ENCODE results near the gene ZNF816.
"Not testable (repeated sequence)": the region's sequence is repeated elsewhere in the genome, so short reads cannot be mapped to it uniquely, and the experiment has no call there.

The ZNF816 gene

DNA sequence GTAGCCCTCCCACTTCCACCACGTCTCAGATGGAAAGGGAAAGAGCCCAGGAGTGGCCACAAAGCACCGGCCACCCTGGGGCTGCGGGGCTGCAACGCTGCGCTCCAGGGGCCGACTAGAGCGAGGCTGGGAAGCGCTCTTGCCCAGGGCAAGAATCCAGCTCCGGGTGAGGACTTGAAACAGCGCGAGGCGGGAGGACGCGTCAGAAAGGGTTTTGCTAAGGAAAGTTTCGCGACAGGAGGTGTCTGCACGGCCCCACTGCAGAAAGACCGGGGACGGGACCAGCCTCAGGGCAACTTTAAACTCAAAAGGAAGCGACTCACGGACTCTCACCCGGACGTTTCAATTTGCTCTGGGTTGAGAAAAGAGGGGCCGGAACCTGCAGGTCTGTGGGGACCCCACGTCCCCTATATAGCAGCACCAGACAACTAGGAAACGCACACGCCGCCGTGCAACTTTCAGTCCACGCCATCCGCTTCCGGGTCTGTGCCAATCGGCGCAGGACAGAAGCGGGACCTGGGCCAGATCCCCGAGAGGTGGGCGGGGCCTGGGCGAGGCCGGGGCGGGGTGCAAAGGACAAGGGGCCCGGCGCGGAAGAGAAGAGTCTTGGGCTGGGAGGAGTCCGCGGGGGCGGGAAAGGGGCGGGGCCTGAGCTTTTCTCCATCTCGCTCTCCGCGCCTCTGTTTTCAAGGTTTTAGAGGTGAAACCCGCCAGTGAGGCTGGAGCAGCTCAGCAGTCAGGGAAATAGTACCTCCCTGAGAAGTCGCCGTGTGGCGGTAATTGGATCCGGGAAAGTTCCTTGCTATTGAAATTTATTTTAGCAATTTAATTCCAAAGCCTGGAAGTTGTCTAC is at the start of gene ZNF816:
Gene ZNF816, minus strand, starts transcription at position 488 of the 853 bp plus-strand sequence. CDS start 6,792 bp downstream, outside the sequence.
- peak; percentile 96 to 98 (median 98) for DNase-seq

DNA sequence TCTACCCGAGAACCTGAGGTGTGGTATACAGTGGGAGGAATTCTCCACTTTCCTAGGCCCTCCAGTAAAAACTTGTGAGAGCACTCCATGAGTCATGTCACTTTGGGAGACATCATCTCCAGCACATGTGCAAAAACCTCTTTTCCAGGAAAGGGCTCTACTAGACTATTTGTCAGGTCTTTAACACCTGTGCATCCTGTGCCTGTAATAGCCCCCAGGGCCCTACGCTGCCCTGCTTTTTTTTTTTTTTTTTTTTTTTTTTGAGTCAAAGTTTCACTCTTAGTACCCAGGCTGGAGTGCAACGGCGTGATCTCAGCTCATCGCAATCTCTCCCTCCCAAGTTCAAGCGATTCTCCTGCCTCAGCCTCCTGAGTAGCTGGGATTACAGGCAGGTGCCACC is 49.3 kb upstream of the ZNF816 start:
- DNase-seq, result no peak

- no peak for DNase-seq
Measured at GRCh38 chr19:53010494-53010893, 47.8 kb upstream of the ZNF816 start.

GRCh38 chr19:53008061-53008778 is 45.5 kb upstream of the ZNF816 start:
- DNase-seq, result no peak

GRCh38 chr19:53007606-53008005 is 44.9 kb upstream of the ZNF816 start:
- DNase-seq, result no peak

- DNase-seq, result no peak
Measured at GRCh38 chr19:53007200-53007599, 44.5 kb upstream of the ZNF816 start.

- DNase-seq, result no peak
Measured at GRCh38 chr19:53004242-53004641, 41.6 kb upstream of the ZNF816 start.

DNA sequence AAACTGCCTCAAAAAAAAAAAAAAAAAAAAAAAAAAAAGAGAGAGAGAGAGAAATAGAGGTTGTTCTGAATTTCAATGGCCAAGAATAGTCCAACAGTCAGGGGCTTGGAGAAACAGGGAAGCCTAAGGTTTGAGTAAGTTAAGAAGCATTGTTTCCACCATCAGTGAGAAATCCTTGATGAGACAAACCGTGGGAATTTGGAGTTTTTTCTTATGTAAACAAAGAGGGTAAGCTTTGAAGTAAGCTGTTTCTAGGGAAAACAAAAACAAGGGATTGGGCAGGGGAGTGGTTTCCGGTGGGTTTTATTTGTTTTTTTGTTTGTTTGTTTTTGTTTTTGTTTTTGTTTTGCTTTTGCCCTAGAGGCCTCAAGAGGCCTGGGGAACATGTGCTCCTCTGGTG is 39.8 kb upstream of the ZNF816 start:
- no peak for DNase-seq

DNA sequence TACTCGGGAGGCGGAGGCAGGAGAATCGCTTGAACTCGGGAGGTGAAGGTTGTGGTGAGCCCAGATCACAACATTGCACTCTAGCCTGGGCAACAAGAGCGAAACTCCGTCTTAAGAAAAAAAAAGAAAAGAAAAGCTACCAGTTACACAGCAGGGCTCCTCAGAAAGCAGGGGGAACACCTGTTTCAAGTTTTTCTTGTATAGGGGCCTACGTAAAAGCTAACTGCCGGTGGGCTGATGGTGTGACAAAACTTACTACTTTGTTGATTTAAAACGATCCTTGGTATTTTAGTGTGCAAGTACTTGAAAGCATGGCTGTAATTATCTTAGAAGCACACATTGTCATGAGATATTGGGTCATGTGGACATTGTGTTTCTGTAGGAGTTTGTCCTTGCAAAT is 35.3 kb upstream of the ZNF816 start:
- no peak for DNase-seq

- DNase-seq, result no peak
Measured at GRCh38 chr19:52995711-52996110, 33.0 kb upstream of the ZNF816 start.

GRCh38 chr19:52993342-52994178 is 30.9 kb upstream of the ZNF816 start:
- DNase-seq, result peak; percentile 49 to 73 (median 60)

DNA sequence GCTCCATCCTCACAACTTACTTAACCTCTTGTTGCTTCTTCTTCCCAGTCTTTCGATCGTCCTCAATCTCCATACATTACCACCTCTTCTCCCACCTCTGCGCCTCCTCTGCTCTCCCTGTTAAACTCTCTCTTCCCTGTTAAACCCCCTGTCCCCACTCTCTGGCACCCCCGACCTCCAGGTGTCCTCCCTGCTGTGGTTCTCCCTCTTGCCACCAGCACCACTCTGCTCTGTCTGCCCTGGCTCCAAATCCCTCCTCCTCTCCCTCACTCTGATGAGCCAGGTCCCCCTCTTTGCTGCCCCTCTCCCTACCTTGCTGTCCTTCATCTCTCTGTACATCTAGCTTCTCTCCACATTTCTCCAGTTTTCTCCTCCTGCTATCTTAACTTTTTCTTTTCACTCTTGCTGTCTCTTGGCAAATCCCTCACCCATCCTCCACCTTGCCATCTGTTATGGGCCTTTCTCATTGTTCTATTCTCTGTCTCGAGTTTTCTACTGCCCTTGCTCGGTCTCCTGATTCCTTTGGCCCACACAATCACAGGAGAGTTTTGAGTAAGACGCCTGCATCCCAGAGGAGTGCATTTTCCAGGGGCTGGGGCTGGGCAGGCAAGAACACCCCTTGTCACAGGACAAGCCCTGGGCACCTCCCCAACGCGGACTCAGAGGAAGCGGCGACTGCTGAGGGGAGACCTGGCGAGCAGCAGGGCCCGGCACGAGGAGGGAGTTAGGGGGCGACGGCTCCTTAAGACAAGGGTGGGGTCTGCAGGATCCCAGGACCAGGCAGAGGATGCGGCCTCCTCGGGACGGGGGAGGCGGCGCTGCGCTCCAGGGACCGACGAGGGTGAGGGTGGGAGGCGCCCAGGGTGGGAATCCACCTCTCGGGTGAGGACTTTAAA is 29.7 kb upstream of the ZNF816 start:
- no peak for DNase-seq

DNA sequence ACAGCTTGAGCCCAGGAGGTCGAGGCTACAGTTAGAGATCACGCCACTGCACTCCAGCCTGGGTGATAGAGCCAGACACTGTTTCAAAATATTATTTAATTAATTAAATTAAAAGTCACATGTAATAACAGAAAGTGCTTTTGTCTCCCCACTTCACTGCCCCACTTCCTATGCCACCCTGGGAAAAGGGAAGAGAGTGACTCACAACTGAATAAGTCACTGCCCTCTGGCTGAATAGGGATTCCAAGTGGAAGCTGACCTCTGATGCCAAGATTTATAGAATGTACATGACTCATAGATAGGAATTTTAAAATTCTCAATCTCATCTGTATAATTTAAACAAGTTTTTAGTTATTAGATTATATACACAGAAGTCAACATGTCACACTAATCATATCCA is 28.8 kb upstream of the ZNF816 start:
- DNase-seq, result no peak

DNA sequence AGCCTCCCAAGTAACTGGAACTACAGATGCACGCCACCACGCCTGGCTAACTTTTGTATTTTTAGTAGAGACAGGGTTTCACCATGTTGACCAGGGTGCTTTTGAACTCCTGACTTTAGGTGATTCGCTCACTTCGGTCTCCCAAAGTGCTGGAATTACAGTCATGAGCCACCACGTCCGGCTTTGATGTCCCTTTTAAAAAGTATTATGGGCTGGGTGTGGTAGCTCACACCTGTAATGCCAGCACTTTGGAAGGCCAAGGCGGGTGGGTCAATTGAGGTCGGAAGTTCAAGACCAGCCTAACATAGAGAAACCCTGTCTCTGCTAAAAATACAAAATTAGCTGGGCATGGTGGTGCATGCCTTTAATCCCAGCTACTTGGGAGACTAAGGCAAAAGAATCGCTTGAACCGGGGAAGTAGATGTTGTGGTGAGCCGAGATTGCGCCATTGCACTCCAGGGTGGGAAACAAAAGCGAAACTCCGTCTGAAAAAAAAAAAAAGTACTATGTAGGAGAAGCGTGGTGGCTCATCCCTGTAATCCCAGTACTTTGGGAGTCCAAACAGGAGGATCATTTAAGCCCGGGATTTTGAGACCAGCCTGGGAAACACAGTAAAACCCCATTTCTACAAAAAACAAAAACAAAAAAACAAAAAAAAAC is 28.2 kb upstream of the ZNF816 start:
- DNase-seq, result no peak

DNA sequence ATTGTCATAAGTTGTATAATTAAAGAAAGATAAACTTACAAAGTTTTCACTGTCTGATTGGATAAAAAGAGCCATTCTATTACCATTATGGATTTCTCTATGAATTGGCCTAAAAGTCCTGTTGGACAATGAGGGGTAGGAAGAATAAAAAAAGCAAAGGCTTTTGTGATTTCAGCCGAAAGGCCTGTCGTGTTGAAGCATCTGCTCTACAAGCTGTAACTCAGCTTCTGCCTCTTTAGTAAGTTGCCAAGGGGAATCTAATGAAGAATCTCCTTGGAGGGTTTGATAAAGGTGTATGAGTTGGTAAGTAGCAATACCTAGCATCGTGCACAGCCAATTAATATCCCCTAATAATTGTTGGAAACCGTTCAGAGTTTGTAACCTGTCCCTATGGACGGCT is 25.8 kb upstream of the ZNF816 start:
- no peak for DNase-seq

DNA sequence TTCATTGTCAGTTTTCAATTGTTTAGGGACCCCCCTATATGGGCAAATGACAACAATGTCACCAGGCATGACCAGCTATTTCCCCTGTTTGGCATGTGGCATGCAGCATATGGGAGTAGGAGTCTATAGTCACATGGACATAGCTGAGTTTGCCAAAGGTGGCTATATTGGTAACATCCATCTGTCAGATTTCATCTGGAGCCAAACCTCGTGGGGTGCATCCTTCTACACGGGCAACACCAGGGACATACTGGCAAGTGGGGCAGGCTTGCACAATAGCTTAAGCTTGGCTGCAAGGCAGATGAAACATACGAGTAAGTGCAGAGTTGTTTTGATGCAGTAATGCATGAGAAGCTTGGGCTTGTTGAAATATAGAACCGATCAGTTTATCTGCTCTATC is 24.5 kb upstream of the ZNF816 start:
- DNase-seq, result no peak

DNA sequence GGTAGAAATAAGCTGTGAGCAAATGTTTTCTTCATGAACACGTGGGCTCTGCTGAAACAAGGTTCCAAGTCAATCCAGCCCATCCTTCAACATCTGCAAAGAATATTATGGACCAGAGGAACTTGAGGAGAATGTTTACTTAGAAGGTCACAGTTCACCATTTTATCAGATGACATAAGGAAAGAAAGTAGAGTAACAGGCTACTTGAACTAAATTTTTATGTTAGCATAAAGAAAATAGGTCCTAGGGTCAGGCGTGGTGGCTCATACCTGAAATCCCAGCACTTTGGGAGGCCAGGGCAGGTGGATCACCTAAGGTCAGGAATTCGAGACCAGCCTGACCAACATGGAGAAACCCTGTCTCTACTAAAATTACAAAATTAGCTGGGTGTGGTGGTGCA is 20.5 kb upstream of the ZNF816 start:
- not testable (repeated sequence) for DNase-seq

DNA sequence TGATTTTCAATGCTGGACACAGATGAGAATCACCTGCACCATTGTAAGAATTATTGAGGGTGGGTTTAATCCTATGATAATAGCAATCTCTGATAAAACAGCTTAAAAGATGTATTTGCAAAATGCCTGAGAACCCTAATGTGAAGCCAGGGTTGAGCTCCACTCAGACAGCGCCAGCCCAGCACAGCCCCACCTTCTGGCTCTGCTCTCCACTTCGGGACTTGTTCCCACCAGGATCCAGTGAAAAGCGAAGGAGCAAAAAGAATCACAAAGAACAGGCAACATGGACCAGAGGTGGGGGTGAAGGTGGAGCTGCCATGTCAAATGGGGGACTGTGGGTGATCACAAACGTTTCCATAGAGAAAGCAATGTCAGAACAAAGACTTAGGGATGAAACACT is 18.6 kb upstream of the ZNF816 start:
- no peak for DNase-seq

GRCh38 chr19:52967772-52968171 is 5.1 kb upstream of the ZNF816 start:
- DNase-seq, result no peak

DNA sequence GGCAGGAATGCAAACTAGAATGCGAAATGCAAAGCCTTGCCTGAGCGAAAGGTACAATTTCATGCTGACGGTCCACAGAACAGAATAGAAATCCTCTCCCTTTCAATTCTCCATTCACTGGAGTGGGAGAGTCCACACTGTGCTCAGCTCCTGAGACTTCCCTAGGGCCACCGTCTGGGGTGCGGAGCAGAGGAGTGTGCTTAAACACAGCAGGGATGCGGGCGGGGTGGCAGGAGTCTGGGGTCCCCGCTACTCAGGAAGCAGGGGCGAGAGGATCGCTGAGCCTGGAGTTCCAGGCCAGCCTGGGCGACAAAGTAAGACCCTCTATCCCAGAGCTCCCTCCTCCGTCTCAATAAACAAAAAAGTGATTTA is 552 bp upstream of the ZNF816 start:
- peak in 1 of 4 experiments; percentile 9 for DNase-seq

DNA sequence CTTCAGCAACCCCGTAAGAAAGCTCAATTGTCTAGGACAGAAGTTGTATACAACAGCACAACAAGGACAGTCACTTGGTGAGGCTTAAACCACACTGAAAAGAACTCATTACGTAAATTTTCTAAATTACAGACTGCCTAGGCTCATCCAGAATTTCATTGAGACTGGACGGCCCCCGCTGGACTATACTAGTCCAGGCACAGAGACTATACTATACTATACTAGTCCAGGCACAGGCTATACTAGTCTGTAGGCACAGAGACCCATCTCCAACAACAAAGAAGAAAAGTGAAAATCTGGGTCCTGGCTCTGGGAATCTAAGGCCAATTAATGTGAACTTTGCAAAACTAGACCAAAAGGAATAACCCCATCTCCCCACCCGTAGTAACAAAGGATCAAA is 700 bp downstream of the ZNF816 start:
- no peak for DNase-seq
